CD14-positive monocyte (primary cell): ENCODE measurements around the gene PHF23. TPM values are rescaled to one million over a fixed set of nuclear protein-coding genes. Genes with fewer than 3 reads are reported as not detected.
A peak's percentile ranks its signal among the peaks of the same experiment; 100 is the strongest.

Experiments used
- DNase-seq, 3 donors: peaks; one replicate each; pipeline ENCODE4 v3.0.0-alpha.2; 2011 to 2022
- H2AFZ ChIP-seq: 2 replicates; pipeline ENCODE4 v1.6.0; 2012; ENCODE audit warnings: mild to moderate bottlenecking, low read depth, low read length, inconsistent platforms; ENCODE audit not compliant: insufficient read depth, poor library complexity, severe bottlenecking
- H3K27ac ChIP-seq, 2 donors: 1 replicate in 1 of 2; 2 replicates in 1 of 2; pipeline ENCODE4 v1.5.1; 2012 to 2013; ENCODE audit warnings: low read length in 2 of 2, control low read depth in 1 of 2, inconsistent platforms in 1 of 2, low read depth in 1 of 2, mild to moderate bottlenecking in 1 of 2
- H3K27me3 ChIP-seq, 2 donors: one replicate each; pipeline versions ENCODE4 v1.6.0 to v1.6.1; 2011 to 2013; ENCODE audit warnings: low read length in 2 of 2; ENCODE audit not compliant: control insufficient read depth in 2 of 2, insufficient read depth in 2 of 2
- H3K36me3 ChIP-seq, 2 donors: replicated peaks in 1 of 2; 1 replicate in 1 of 2; 2 replicates in 1 of 2; pipeline versions ENCODE4 v1.5.1 to v1.6.1; 2012 to 2013; ENCODE audit warnings: low read length in 2 of 2, control low read depth in 1 of 2, inconsistent platforms in 1 of 2, mild to moderate bottlenecking in 1 of 2; ENCODE audit not compliant: insufficient read depth in 2 of 2, control insufficient read depth in 1 of 2
- H3K4me1 ChIP-seq, 2 donors: 1 replicate in 1 of 2; 2 replicates in 1 of 2; pipeline versions ENCODE4 v1.5.1 to v1.6.1; 2012 to 2013; ENCODE audit warnings: low read length in 2 of 2, control low read depth in 1 of 2, inconsistent platforms in 1 of 2, mild to moderate bottlenecking in 1 of 2, moderate library complexity in 1 of 2; ENCODE audit not compliant: insufficient read depth in 2 of 2, control insufficient read depth in 1 of 2
- H3K4me2 ChIP-seq: replicated peaks from 2 replicates; pipeline ENCODE3; 2012; ENCODE audit warnings: low read length, moderate library complexity, mild to moderate bottlenecking; ENCODE audit not compliant: poor library complexity, severe bottlenecking; ENCODE audit errors: extremely low read depth
- H3K4me3 ChIP-seq, 3 experiments: fragments of 200-600 bp in 1 of 3; sonication (generic) in 1 of 3; replicated peaks in 1 of 3; 1 replicate in 2 of 3; 2 replicates in 1 of 3; pipeline ENCODE4 v1.5.1; 2011 to 2013; ENCODE audit warnings: low read length in 3 of 3, mild to moderate bottlenecking in 3 of 3, control low read depth in 2 of 3, low read depth in 2 of 3, inconsistent platforms in 1 of 3, moderate library complexity in 1 of 3
- H3K79me2 ChIP-seq: 2 replicates; pipeline ENCODE4 v1.6.0; 2012; ENCODE audit warnings: mild to moderate bottlenecking, control low read depth, inconsistent platforms, low read length, moderate library complexity; ENCODE audit not compliant: insufficient read depth
- H3K9ac ChIP-seq: 2 replicates; pipeline ENCODE4 v1.6.0; 2017; ENCODE audit warnings: low read length, mild to moderate bottlenecking; ENCODE audit not compliant: insufficient read depth, poor library complexity, severe bottlenecking
- H3K9me3 ChIP-seq, 2 donors: replicated peaks in 1 of 2; 1 replicate in 1 of 2; 2 replicates in 1 of 2; pipeline versions ENCODE4 v1.5.1 to v1.6.1; 2012 to 2013; ENCODE audit warnings: low read length in 2 of 2, control low read depth in 1 of 2; ENCODE audit not compliant: control insufficient read depth in 1 of 2, insufficient read depth in 1 of 2
- H4K20me1 ChIP-seq: 2 replicates; pipeline ENCODE4 v1.6.0; 2012; ENCODE audit warnings: mild to moderate bottlenecking, low read length, control low read depth, moderate library complexity; ENCODE audit not compliant: insufficient read depth
- H3K27ac Mint-ChIP-seq, 7 donors: one replicate each; pipeline ENCODE4 v1.8.0; 2020; ENCODE audit warnings: mild to moderate bottlenecking in 7 of 7, mixed read lengths in 7 of 7, moderate library complexity in 6 of 7, inconsistent platforms in 2 of 7
- H3K27me3 Mint-ChIP-seq, 3 donors: one replicate each; pipeline ENCODE4 v1.8.0; 2021 to 2022; ENCODE audit warnings: low read depth in 3 of 3, mild to moderate bottlenecking in 3 of 3, mixed read lengths in 3 of 3, moderate library complexity in 3 of 3, inconsistent platforms in 1 of 3
- H3K36me3 Mint-ChIP-seq, 2 donors: one replicate each; pipeline ENCODE4 v1.8.0; 2020; ENCODE audit warnings: mixed read lengths in 2 of 2, inconsistent platforms in 1 of 2, mild to moderate bottlenecking in 1 of 2
- H3K4me1 Mint-ChIP-seq: one replicate; pipeline ENCODE4 v1.8.0; 2020; ENCODE audit warnings: mild to moderate bottlenecking, mixed read lengths
- H3K4me3 Mint-ChIP-seq, 2 donors: one replicate each; pipeline ENCODE4 v1.8.0; 2020; ENCODE audit warnings: mild to moderate bottlenecking in 2 of 2, mixed read lengths in 2 of 2, moderate library complexity in 1 of 2
- H3K9me3 Mint-ChIP-seq, 7 donors: one replicate each; pipeline ENCODE4 v1.8.0; 2020 to 2022; ENCODE audit warnings: mixed read lengths in 7 of 7, mild to moderate bottlenecking in 6 of 7, moderate library complexity in 6 of 7, inconsistent platforms in 2 of 7
- WGBS: methylation state at CpG from one replicate; pipeline ENCODE4 v1.1.5; 2013; ENCODE audit warnings: missing lambda C conversion rate; ENCODE audit not compliant: insufficient coverage; 5-methylcytosine and 5-hydroxymethylcytosine counted together
- intact Hi-C, 2 donors: fragments of 100-400 bp; cut with micrococcal nuclease; formaldehyde crosslinking; loops; one replicate each; pipeline versions ENCODE4 v1.15.0 to v1.15.1; 2023
- polyA plus RNA-seq, 3 donors: library from polyadenylated mRNA; depleted of rRNA in 1 of 3; unstranded in 2 of 3; stranded (reverse) in 1 of 3; fragments of 300-500 nt in 2 of 3; fragments of >200 nt in 1 of 3; fragmentation: Illumina TruSeq in 2 of 3; gene quantifications; 1 replicate in 2 of 3; 2 replicates in 1 of 3; pipeline ENCODE4 v1.2.3, GENCODE V29; 2012 to 2021
- TF ChIP-seq, protein P1 (sequence below): fragments of 200-600 bp; IDR thresholded peaks from one replicate; pipeline ENCODE4 v1.8.0; 2022; ENCODE audit warnings: antibody characterized with exemption, mild to moderate bottlenecking

PHF23 gene
- polyA plus RNA-seq, 3 donors, result 12.0 to 18.0 (median 12.9) TPM

DNA sequence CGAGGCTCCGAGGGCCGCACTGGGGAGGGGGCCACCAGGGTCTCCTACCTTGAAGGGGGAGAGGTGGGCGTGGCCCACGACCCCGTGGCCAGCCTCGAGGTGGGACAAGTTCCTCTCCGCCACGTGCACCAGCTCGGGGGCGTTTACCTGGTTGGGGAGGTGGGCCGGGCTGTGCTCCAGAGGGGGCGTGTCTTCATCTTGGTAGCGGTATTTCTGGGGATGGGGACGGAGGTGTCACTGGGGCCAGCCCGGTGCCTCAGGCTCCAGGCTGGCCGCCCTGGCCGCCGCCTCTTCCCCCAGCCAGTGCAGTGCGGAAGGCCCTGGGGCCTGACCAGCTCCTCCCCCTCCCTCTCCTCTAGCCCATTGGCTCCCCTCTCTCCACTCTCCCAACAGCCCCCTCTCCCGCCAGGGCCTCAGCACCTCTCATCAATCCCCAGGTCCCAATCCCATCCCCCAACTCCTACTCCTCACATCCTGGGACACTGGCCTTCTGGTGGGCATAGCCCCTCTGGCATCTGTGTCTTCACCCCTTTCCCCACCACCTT is 31.2 kb downstream of the PHF23 start:
- Mint-ChIP-seq H3K27me3 (peaks cover 0 to 12% (median 4%) of the 10 kb centered on the region in 3 donors), H3K27ac (no peak overlapping the region), H3K4me1 (peaks cover 38% of the 10 kb centered on the region), H3K9me3 (no peaks in the 10 kb centered on the region), H3K4me3 (no peak overlapping the region), H3K36me3 (peaks cover 14 to 28% of the 10 kb centered on the region in 2 donors)
- DNase-seq, result no peak
- TF ChIP-seq, protein P1, sequence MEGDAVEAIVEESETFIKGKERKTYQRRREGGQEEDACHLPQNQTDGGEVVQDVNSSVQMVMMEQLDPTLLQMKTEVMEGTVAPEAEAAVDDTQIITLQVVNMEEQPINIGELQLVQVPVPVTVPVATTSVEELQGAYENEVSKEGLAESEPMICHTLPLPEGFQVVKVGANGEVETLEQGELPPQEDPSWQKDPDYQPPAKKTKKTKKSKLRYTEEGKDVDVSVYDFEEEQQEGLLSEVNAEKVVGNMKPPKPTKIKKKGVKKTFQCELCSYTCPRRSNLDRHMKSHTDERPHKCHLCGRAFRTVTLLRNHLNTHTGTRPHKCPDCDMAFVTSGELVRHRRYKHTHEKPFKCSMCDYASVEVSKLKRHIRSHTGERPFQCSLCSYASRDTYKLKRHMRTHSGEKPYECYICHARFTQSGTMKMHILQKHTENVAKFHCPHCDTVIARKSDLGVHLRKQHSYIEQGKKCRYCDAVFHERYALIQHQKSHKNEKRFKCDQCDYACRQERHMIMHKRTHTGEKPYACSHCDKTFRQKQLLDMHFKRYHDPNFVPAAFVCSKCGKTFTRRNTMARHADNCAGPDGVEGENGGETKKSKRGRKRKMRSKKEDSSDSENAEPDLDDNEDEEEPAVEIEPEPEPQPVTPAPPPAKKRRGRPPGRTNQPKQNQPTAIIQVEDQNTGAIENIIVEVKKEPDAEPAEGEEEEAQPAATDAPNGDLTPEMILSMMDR, result no peak
- H3K27me3 ChIP-seq, result no peaks in the 10 kb centered on the region
- H3K4me2 ChIP-seq, result no peak overlapping the region
- peaks cover 7 to 8% of the 10 kb centered on the region in 2 donors for H3K36me3 ChIP-seq
- peaks cover 42% of the 10 kb centered on the region for H3K79me2 ChIP-seq
- H2AFZ ChIP-seq, result no peak overlapping the region
- intact Hi-C loops, result no loop called here
- no peaks in the 10 kb centered on the region for H3K9me3 ChIP-seq
- H3K4me1 ChIP-seq, result peaks cover 15 to 17% of the 10 kb centered on the region in 2 donors
- H3K4me3 ChIP-seq, result no peak overlapping the region
- peaks cover 46% of the 10 kb centered on the region for H4K20me1 ChIP-seq
- H3K9ac ChIP-seq, result no peak overlapping the region
- H3K27ac ChIP-seq, result no peak overlapping the region
- 96% methylated on average over 11 of the region's 21 CpGs for WGBS

DNA sequence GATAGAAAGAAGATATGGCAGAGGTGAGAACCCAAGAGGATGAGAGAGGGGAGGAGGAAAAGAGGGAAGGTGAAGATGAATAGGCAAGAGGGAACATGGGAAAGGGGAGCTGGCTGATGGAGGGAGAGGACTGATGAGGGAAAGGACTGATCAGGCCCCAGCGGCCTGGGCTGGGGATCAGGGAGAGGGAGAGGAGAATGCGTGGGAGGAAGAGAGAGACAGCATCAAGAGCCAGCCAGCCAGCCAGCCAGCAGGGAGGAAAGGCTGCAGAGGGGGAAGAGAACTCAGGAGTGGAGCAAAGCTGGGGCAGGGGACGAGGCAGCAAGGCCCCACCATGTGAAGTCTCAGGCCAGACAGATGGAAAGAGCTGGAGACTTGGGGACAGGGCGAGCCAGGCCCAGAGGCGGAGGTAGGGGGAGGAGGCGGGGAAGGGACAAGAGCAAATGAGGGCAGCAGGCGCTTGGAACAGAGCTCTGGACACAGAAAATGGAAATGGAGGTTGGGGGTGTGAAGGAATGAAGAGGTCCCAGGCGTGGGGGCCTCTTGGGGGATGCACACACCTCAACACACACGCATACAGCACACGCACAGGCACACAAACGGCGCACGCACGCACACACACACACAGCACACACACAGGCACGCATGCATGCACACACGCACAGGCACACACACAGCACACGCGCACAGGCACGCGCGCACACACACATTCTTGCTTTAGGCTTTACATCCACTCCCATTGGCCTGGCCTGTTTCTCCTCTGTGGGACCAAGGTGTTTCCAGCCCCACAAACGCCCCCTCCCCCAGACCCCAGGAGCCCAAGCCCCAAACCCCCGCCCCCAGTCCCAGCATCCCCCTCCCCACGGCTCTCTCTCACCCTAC is 31.9 kb downstream of the PHF23 start:
- peaks cover 21 to 35% of the 10 kb centered on the region in 2 donors for H3K36me3 Mint-ChIP-seq
- peaks cover 42% of the 10 kb centered on the region for H3K79me2 ChIP-seq
- WGBS, result 95% methylated on average over 17 of the region's 24 CpGs

More for the DNA sequence above, 31.9 kb downstream of the PHF23 start:
- no peak overlapping the region for H3K4me3 Mint-ChIP-seq
- H3K9me3 Mint-ChIP-seq, result no peaks in the 10 kb centered on the region
- Histone ChIP-seq H3K9ac (no peak overlapping the region), H3K4me2 (no peak overlapping the region), H4K20me1 (peaks cover 41% of the 10 kb centered on the region), H3K27me3 (no peaks in the 10 kb centered on the region), H2AFZ (no peak overlapping the region), H3K4me3 (no peak overlapping the region), H3K36me3 (peaks cover 14 to 15% of the 10 kb centered on the region in 2 donors), H3K4me1 (peaks cover 15 to 17% of the 10 kb centered on the region in 2 donors), H3K9me3 (no peaks in the 10 kb centered on the region), H3K27ac (no peak overlapping the region)
- intact Hi-C loops, result no loop called here
- H3K27me3 Mint-ChIP-seq, result peaks cover 0 to 12% (median 4%) of the 10 kb centered on the region in 3 donors
- DNase-seq, result no peak
- TF ChIP-seq, protein P1, result no peak
- H3K4me1 Mint-ChIP-seq, result peaks cover 37% of the 10 kb centered on the region
- H3K27ac Mint-ChIP-seq, result peak overlapping the region in 6 of 7 donors; percentile 16 to 98 (median 60)
